GM23248 (cell line): ENCODE measurements around the gene MOV10L1. TPM values are rescaled to one million over a fixed set of nuclear protein-coding genes. Genes with fewer than 3 reads are reported as not detected.
"Not testable (repeated sequence)": the region's sequence is repeated elsewhere in the genome, so short reads cannot be mapped to it uniquely, and the experiment has no call there.

ENCODE experiments used
- DNase-seq: peaks from one replicate; pipeline ENCODE4 v3.0.0-alpha.2; 2015
- H2AFZ ChIP-seq: fragments of 200-600 bp; sonication (generic); 2 replicates; pipeline ENCODE4 v1.6.1; 2016; ENCODE audit warnings: antibody characterized with exemption
- H3F3A ChIP-seq: fragments of 200-600 bp; sonication (generic); 2 replicates; pipeline ENCODE4 v1.6.1; 2016; ENCODE audit warnings: mild to moderate bottlenecking, antibody characterized with exemption, mixed run types; ENCODE audit not compliant: insufficient read depth
- H3K27ac ChIP-seq: fragments of 200-600 bp; sonication (generic); 2 replicates; pipeline ENCODE4 v1.5.1; 2016; ENCODE audit warnings: mild to moderate bottlenecking
- H3K27me3 ChIP-seq: fragments of 200-600 bp; sonication (generic); replicated peaks from 2 replicates; pipeline ENCODE4 v1.6.1; 2016; ENCODE audit warnings: mild to moderate bottlenecking; ENCODE audit not compliant: insufficient read depth
- H3K36me3 ChIP-seq: fragments of 200-600 bp; sonication (generic); 2 replicates; pipeline ENCODE4 v1.6.1; 2016; ENCODE audit warnings: low read depth, mild to moderate bottlenecking
- H3K4me1 ChIP-seq: fragments of 200-600 bp; sonication (generic); 2 replicates; pipeline ENCODE4 v1.6.1; 2016; ENCODE audit warnings: mild to moderate bottlenecking; ENCODE audit not compliant: insufficient read depth
- H3K4me2 ChIP-seq: fragments of 200-600 bp; sonication (generic); one replicate; pipeline ENCODE4 v1.6.1; 2016; ENCODE audit warnings: mild to moderate bottlenecking; ENCODE audit not compliant: unreplicated experiment
- H3K4me3 ChIP-seq: fragments of 200-600 bp; sonication (generic); 2 replicates; pipeline ENCODE4 v1.5.1; 2016; ENCODE audit warnings: mild to moderate bottlenecking
- H3K79me2 ChIP-seq: fragments of 200-600 bp; sonication (generic); 2 replicates; pipeline ENCODE4 v1.6.1; 2016; ENCODE audit warnings: mild to moderate bottlenecking; ENCODE audit not compliant: insufficient read depth
- H3K9ac ChIP-seq: fragments of 200-600 bp; sonication (generic); 2 replicates; pipeline ENCODE4 v1.6.1; 2016; ENCODE audit warnings: mild to moderate bottlenecking
- H3K9me2 ChIP-seq: fragments of 200-600 bp; sonication (generic); 2 replicates; pipeline ENCODE4 v1.6.1; 2016; ENCODE audit warnings: mixed run types, mild to moderate bottlenecking, moderate library complexity; ENCODE audit not compliant: insufficient read depth
- H3K9me3 ChIP-seq: fragments of 200-600 bp; sonication (generic); one replicate; pipeline ENCODE4 v1.6.1; 2017; ENCODE audit warnings: low read depth
- H4K20me1 ChIP-seq: fragments of 200-600 bp; sonication (generic); 2 replicates; pipeline ENCODE4 v1.6.0; 2016; ENCODE audit not compliant: insufficient read depth
- EZH2 ChIP-seq: fragments of 200-600 bp; sonication (generic); IDR thresholded peaks from 2 replicates; pipeline ENCODE4 v1.6.1; 2018; ENCODE audit warnings: antibody characterized with exemption, mild to moderate bottlenecking; ENCODE audit not compliant: insufficient read depth, poor library complexity, severe bottlenecking
- EZH2phosphoT487 ChIP-seq: fragments of 200-600 bp; sonication (generic); IDR thresholded peaks from 2 replicates; pipeline ENCODE4 v1.6.1; 2018; ENCODE audit warnings: antibody characterized with exemption, moderate library complexity, mild to moderate bottlenecking, low read depth; ENCODE audit not compliant: insufficient read depth
- WGBS, 2 experiments: methylation state at CpG; one replicate each; pipeline ENCODE4 v1.1.6; 2015 to 2017; ENCODE audit warnings: low lambda C conversion rate in 2 of 2, low coverage in 1 of 2; ENCODE audit errors: missing lambda C conversion rate in 2 of 2; 5-methylcytosine and 5-hydroxymethylcytosine counted together
- in situ Hi-C: fragments of 300-500 bp; cut with MboI; formaldehyde crosslinking; loops from 2 replicates; pipeline ENCODE4 v1.15.0; 2020
- polyA plus RNA-seq: library from polyadenylated mRNA; unstranded; fragments of >200 nt; fragmentation: Nextera tagmentation; extraction: Ambion mirVana; gene quantifications from 2 replicates; pipeline ENCODE4 v1.2.1, GENCODE V29; 2016
- total RNA-seq: library from RNA; depleted of rRNA; stranded (reverse); fragments of >200 nt; shearing (Covaris generic); gene quantifications from 2 replicates; pipeline ENCODE4 v1.2.3, GENCODE V29; 2014

MOV10L1 gene
- total and polyA plus RNA-seq, 2 experiments from 2014 or later: not detected

GRCh38 chr22:50201191-50202129, 111.7 kb downstream of the MOV10L1 start:
- Histone ChIP-seq H3K36me3 (peaks cover 9% of the 10 kb centered on the region; the same call in 1 of the 2 replicates), H3K4me2 (peak overlapping the region; percentile 76), H3K9ac (peak overlapping the region; percentile 76), H3K79me2 (peaks cover 42% of the 10 kb centered on the region), H3F3A (no peaks in the 10 kb centered on the region; the same call in 1 of the 2 replicates), H3K4me1 (peaks cover 8% of the 10 kb centered on the region), H2AFZ (peak overlapping the region; percentile 48; the same call in 1 of the 2 replicates), H3K27ac (no peak overlapping the region), H4K20me1 (no peaks in the 10 kb centered on the region), H3K9me3 (no peaks in the 10 kb centered on the region), H3K4me3 (peak overlapping the region; percentile 94), H3K27me3 (no peaks in the 10 kb centered on the region), H3K9me2 (no peaks in the 10 kb centered on the region)
- WGBS, 2 experiments: 4% methylated on average over 60 to 80 of the region's 115 CpGs
- TF ChIP-seq EZH2phosphoT487: no peak
- TF ChIP-seq EZH2: no peak
- in situ Hi-C loops: no loop called here
- DNase-seq: peak; percentile 68

- H3K36me3 ChIP-seq: peaks cover 10% of the 10 kb centered on the region; the same call in 1 of the 2 replicates
- 59 to 64% methylated on average over 9 to 13 of the region's 13 CpGs for WGBS, 2 experiments
- H3K27ac ChIP-seq: no peak overlapping the region
- H4K20me1 ChIP-seq: no peaks in the 10 kb centered on the region
- peaks cover 42% of the 10 kb centered on the region for H3K79me2 ChIP-seq
- H3K27me3 ChIP-seq: no peaks in the 10 kb centered on the region
- peak overlapping the region; percentile 76 for H3K9ac ChIP-seq
- H3K9me3 ChIP-seq: no peaks in the 10 kb centered on the region
- no peak overlapping the region for H2AFZ ChIP-seq
- no peaks in the 10 kb centered on the region for H3K9me2 ChIP-seq
- no peak for TF ChIP-seq EZH2
- TF ChIP-seq EZH2phosphoT487: no peak
- DNase-seq: no peak
- in situ Hi-C loops: no loop called here
- peaks cover 8% of the 10 kb centered on the region for H3K4me1 ChIP-seq
- peak overlapping the region; percentile 76 for H3K4me2 ChIP-seq
- no peaks in the 10 kb centered on the region; the same call in 1 of the 2 replicates for H3F3A ChIP-seq
- H3K4me3 ChIP-seq: peak overlapping the region; percentile 94
These were observed 112.4 kb downstream of the MOV10L1 start for GRCh38 chr22:50202130-50202666.

- peaks cover 10% of the 10 kb centered on the region; the same call in 1 of the 2 replicates for H3K36me3 ChIP-seq
- H3K27me3 ChIP-seq: no peaks in the 10 kb centered on the region
- H3K4me1 ChIP-seq: peaks cover 8% of the 10 kb centered on the region
- H3K9me2 ChIP-seq: no peaks in the 10 kb centered on the region
- peaks cover 42% of the 10 kb centered on the region for H3K79me2 ChIP-seq
- no peaks in the 10 kb centered on the region for H3K9me3 ChIP-seq
- no peak overlapping the region for H2AFZ ChIP-seq
- in situ Hi-C loops: no loop called here
- 100% methylated on average over 1 of the region's 1 CpG for WGBS, 2 experiments
- no peak overlapping the region for H3K27ac ChIP-seq
- no peak overlapping the region for H3K4me3 ChIP-seq
- no peak overlapping the region for H3K4me2 ChIP-seq
- no peak for DNase-seq
- TF ChIP-seq EZH2phosphoT487 (no peak), EZH2 (no peak)
- H3F3A ChIP-seq: no peaks in the 10 kb centered on the region; the same call in 1 of the 2 replicates
- no peaks in the 10 kb centered on the region for H4K20me1 ChIP-seq
- no peak overlapping the region for H3K9ac ChIP-seq
These were observed 113.5 kb downstream of the MOV10L1 start for GRCh38 chr22:50203288-50203687.

GRCh38 chr22:50204571-50204970, 114.8 kb downstream of the MOV10L1 start:
- Histone ChIP-seq H3K9me2 (no peaks in the 10 kb centered on the region), H3K4me3 (no peak overlapping the region), H3K4me1 (peaks cover 8% of the 10 kb centered on the region), H3K4me2 (no peak overlapping the region), H3K36me3 (peaks cover 10% of the 10 kb centered on the region; the same call in 1 of the 2 replicates), H3F3A (no peaks in the 10 kb centered on the region), H2AFZ (no peak overlapping the region), H4K20me1 (no peaks in the 10 kb centered on the region), H3K9ac (no peak overlapping the region), H3K79me2 (peaks cover 42% of the 10 kb centered on the region), H3K27ac (no peak overlapping the region), H3K9me3 (no peaks in the 10 kb centered on the region), H3K27me3 (no peaks in the 10 kb centered on the region)
- WGBS, 2 experiments: 97% methylated on average over 7 of the region's 7 CpGs
- TF ChIP-seq EZH2 (no peak), EZH2phosphoT487 (no peak)
- no peak for DNase-seq
- in situ Hi-C loops: no loop called here

- in situ Hi-C loops, H3K4me3 ChIP-seq, H3K4me2 ChIP-seq, H3K9ac ChIP-seq, H3K36me3 ChIP-seq, H3K27ac ChIP-seq, H2AFZ ChIP-seq, DNase-seq, H3F3A ChIP-seq, H4K20me1 ChIP-seq, H3K9me3 ChIP-seq, H3K9me2 ChIP-seq, H3K27me3 ChIP-seq, H3K4me1 ChIP-seq: not testable (repeated sequence)
- WGBS, 2 experiments: 74 to 78% methylated on average over 9 of the region's 9 CpGs
- H3K79me2 ChIP-seq: peaks cover 42% of the 10 kb centered on the region
These were observed 115.2 kb downstream of the MOV10L1 start for GRCh38 chr22:50204998-50205397.
